SK-N-SH treated with all-trans-retinoic acid at 6 μM for 48 hours (cell line): ENCODE data around the gene NTM.

Source experiments
- ATAC-seq: fragments of 200-7000 bp; cut with Tn5 transposase; 3 replicates; pipeline ENCODE4 v1.9.1; 2020; ENCODE audit warnings: mild to moderate bottlenecking, moderate library complexity
- ARNTL ChIP-seq: fragments of 450-650 bp; formaldehyde crosslinking; IDR thresholded peaks from 2 replicates; pipeline ENCODE4 v1.5.0; 2020; ENCODE audit warnings: low read depth, mild to moderate bottlenecking, moderate library complexity, borderline replicate concordance
- BACH2 ChIP-seq: fragments of 250-450 bp; sonication (Bioruptor Pico); IDR thresholded peaks from 2 replicates; pipeline ENCODE4 v1.9.0; 2021; ENCODE audit warnings: mild to moderate bottlenecking, borderline replicate concordance
- CSDC2 ChIP-seq: fragments of 250-450 bp; sonication (Bioruptor Pico); IDR thresholded peaks from 2 replicates; pipeline ENCODE4 v1.5.0; 2020; ENCODE audit warnings: mild to moderate bottlenecking, moderate library complexity
- ESRRG ChIP-seq: fragments of 250-450 bp; sonication (Bioruptor Pico); IDR thresholded peaks from 2 replicates; pipeline ENCODE4 v1.6.1; 2021; ENCODE audit warnings: mild to moderate bottlenecking
- GLIS3 ChIP-seq: fragments of 250-450 bp; sonication (Bioruptor Pico); IDR thresholded peaks from 2 replicates; pipeline ENCODE4 v1.5.0; 2020; ENCODE audit warnings: mild to moderate bottlenecking, moderate library complexity
- ISL1 ChIP-seq: fragments of 250-450 bp; sonication (Bioruptor Pico); IDR thresholded peaks from 2 replicates; pipeline ENCODE4 v2.1.2; 2022; ENCODE audit warnings: mild to moderate bottlenecking, moderate library complexity
- OSR1 ChIP-seq: fragments of 250-450 bp; sonication (Bioruptor Pico); IDR thresholded peaks from 2 replicates; pipeline ENCODE4 v1.8.0; 2022; ENCODE audit warnings: moderate library complexity, mild to moderate bottlenecking, inconsistent platforms
- POU6F1 ChIP-seq: fragments of 250-450 bp; sonication (Bioruptor Pico); IDR thresholded peaks from 2 replicates; pipeline ENCODE4 v1.8.0; 2021; ENCODE audit warnings: low read depth, mild to moderate bottlenecking, moderate library complexity, borderline replicate concordance
- PPARA ChIP-seq: fragments of 250-450 bp; sonication (Bioruptor Pico); IDR thresholded peaks from 2 replicates; pipeline ENCODE4 v1.5.0; 2020; ENCODE audit warnings: mild to moderate bottlenecking, borderline replicate concordance
- RARB ChIP-seq: fragments of 250-450 bp; sonication (Bioruptor Pico); IDR thresholded peaks from 2 replicates; pipeline ENCODE4 v1.8.0; 2021; ENCODE audit warnings: mild to moderate bottlenecking, moderate library complexity
- SNAI2 ChIP-seq: fragments of 250-450 bp; sonication (Bioruptor Pico); IDR thresholded peaks from 2 replicates; pipeline ENCODE4 v1.5.0; 2020; ENCODE audit warnings: mild to moderate bottlenecking, moderate library complexity
- TCF4 ChIP-seq: fragments of 250-450 bp; sonication (Bioruptor Pico); IDR thresholded peaks from 2 replicates; pipeline ENCODE4 v1.8.0; 2021; ENCODE audit warnings: mild to moderate bottlenecking, moderate library complexity, borderline replicate concordance
- TOX ChIP-seq: fragments of 250-450 bp; sonication (Bioruptor Pico); IDR thresholded peaks from 2 replicates; pipeline ENCODE4 v1.8.0; 2021; ENCODE audit warnings: mild to moderate bottlenecking, moderate library complexity, borderline replicate concordance
- ZFP3 ChIP-seq: fragments of 250-450 bp; sonication (Bioruptor Pico); IDR thresholded peaks from 2 replicates; pipeline ENCODE4 v1.5.0; 2020; ENCODE audit warnings: mild to moderate bottlenecking, moderate library complexity
- ZFP30 ChIP-seq: fragments of 450-650 bp; formaldehyde crosslinking; IDR thresholded peaks from 2 replicates; pipeline ENCODE4 v1.5.0; 2022; ENCODE audit warnings: mild to moderate bottlenecking, moderate library complexity
- ZNF70 ChIP-seq: fragments of 450-650 bp; formaldehyde crosslinking; IDR thresholded peaks from 2 replicates; pipeline ENCODE4 v1.5.0; 2020; ENCODE audit warnings: mild to moderate bottlenecking, moderate library complexity
- ZNF8 ChIP-seq: fragments of 450-650 bp; formaldehyde crosslinking; IDR thresholded peaks from 2 replicates; pipeline ENCODE4 v1.5.0; 2020; ENCODE audit warnings: mild to moderate bottlenecking, moderate library complexity
- TF ChIP-seq, protein P1 (sequence below): fragments of 250-450 bp; sonication (Bioruptor Pico); IDR thresholded peaks from 2 replicates; pipeline ENCODE4 v1.5.0; 2020; ENCODE audit warnings: mild to moderate bottlenecking, moderate library complexity
- TF ChIP-seq, protein P2 (sequence below): fragments of 250-450 bp; sonication (Bioruptor Pico); IDR thresholded peaks from 2 replicates; pipeline ENCODE4 v1.5.1; 2021; ENCODE audit warnings: mild to moderate bottlenecking, moderate library complexity
- TF ChIP-seq, protein P3 (sequence below): fragments of 250-450 bp; sonication (Bioruptor Pico); IDR thresholded peaks from 2 replicates; pipeline ENCODE4 v1.8.0; 2020; ENCODE audit warnings: mild to moderate bottlenecking, moderate library complexity, borderline replicate concordance
- TF ChIP-seq, protein P4 (sequence below): fragments of 250-450 bp; sonication (Bioruptor Pico); IDR thresholded peaks from 2 replicates; pipeline ENCODE4 v1.5.1; 2020; ENCODE audit warnings: low read depth, mild to moderate bottlenecking, moderate library complexity

NTM gene

DNA sequence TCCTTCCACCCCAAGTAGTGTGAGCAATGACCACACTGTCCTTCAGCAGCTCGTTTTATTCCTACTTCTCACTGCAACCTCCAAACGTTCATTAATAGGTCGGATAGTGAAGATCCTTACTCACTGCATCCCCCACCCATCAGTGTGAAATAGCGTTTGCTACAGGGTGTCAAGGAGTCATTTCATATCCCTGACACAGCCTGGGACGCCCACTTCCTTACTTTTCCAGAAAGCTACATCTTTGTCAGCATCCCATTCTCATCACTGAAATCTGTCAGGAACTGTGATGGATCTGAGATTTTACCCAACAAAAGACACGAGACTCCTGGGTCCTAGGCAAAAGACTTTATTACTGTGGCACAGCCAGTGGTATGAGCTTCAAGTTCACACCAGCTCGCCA, 592.4 kb downstream of the NTM start:
- no peak for ATAC-seq
- no peak for TF ChIP-seq OSR1 (CRISPR knock-in tag)
- TF ChIP-seq, protein P1, sequence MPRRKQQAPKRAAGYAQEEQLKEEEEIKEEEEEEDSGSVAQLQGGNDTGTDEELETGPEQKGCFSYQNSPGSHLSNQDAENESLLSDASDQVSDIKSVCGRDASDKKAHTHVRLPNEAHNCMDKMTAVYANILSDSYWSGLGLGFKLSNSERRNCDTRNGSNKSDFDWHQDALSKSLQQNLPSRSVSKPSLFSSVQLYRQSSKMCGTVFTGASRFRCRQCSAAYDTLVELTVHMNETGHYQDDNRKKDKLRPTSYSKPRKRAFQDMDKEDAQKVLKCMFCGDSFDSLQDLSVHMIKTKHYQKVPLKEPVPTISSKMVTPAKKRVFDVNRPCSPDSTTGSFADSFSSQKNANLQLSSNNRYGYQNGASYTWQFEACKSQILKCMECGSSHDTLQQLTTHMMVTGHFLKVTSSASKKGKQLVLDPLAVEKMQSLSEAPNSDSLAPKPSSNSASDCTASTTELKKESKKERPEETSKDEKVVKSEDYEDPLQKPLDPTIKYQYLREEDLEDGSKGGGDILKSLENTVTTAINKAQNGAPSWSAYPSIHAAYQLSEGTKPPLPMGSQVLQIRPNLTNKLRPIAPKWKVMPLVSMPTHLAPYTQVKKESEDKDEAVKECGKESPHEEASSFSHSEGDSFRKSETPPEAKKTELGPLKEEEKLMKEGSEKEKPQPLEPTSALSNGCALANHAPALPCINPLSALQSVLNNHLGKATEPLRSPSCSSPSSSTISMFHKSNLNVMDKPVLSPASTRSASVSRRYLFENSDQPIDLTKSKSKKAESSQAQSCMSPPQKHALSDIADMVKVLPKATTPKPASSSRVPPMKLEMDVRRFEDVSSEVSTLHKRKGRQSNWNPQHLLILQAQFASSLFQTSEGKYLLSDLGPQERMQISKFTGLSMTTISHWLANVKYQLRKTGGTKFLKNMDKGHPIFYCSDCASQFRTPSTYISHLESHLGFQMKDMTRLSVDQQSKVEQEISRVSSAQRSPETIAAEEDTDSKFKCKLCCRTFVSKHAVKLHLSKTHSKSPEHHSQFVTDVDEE (CRISPR knock-in tag) = no peak
- no peak for TF ChIP-seq CSDC2 (CRISPR knock-in tag)
- TF ChIP-seq RARB (CRISPR knock-in tag) = no peak
- no peak for TF ChIP-seq ESRRG (CRISPR knock-in tag)
- TF ChIP-seq, protein P2, sequence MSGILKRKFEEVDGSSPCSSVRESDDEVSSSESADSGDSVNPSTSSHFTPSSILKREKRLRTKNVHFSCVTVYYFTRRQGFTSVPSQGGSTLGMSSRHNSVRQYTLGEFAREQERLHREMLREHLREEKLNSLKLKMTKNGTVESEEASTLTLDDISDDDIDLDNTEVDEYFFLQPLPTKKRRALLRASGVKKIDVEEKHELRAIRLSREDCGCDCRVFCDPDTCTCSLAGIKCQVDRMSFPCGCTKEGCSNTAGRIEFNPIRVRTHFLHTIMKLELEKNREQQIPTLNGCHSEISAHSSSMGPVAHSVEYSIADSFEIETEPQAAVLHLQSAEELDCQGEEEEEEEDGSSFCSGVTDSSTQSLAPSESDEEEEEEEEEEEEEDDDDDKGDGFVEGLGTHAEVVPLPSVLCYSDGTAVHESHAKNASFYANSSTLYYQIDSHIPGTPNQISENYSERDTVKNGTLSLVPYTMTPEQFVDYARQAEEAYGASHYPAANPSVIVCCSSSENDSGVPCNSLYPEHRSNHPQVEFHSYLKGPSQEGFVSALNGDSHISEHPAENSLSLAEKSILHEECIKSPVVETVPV = no peak

GRCh38 chr11:131964698-131965483, 594.5 kb downstream of the NTM start:
- no peak for TF ChIP-seq POU6F1 (CRISPR knock-in tag)
- TF ChIP-seq ISL1 = no peak
- TF ChIP-seq BACH2 (CRISPR knock-in tag) = no peak
- no peak for TF ChIP-seq TCF4 (CRISPR knock-in tag)
- TF ChIP-seq ZFP3 = no peak
- no peak for TF ChIP-seq GLIS3
- no peak for TF ChIP-seq ZFP30 (CRISPR knock-in tag)
- no peak for TF ChIP-seq SNAI2 (CRISPR knock-in tag)
- TF ChIP-seq ZNF8 (CRISPR knock-in tag) = no peak
- no peak for ATAC-seq

DNA sequence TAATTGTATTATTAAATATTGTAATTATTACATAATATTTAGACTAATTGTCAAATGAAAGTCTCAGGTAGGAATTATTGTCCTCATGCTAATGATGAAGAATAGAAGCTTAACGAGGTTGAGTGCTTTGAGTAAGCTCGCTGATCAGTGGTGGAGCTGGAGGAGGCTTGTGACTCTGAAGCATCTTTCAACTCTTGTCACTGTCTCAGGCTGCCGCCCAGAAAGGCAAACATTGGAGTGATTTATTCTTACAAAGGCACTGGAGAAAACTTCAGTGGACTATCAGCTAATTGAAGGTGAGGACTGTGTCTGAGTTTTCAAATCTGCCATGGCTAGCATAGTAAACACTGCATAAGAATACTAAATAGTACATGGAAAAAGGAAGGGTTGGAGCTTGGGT, 595.1 kb downstream of the NTM start:
- no peak for ATAC-seq
- TF ChIP-seq ZNF8 (CRISPR knock-in tag) (no peak), TCF4 (CRISPR knock-in tag) (no peak), ZFP30 (CRISPR knock-in tag) (no peak), ARNTL (no peak), TOX (CRISPR knock-in tag) (no peak), SNAI2 (CRISPR knock-in tag) (no peak), GLIS3 (no peak), ZNF70 (CRISPR knock-in tag) (no peak), PPARA (CRISPR knock-in tag) (no peak), CSDC2 (CRISPR knock-in tag) (no peak), POU6F1 (CRISPR knock-in tag) (no peak)
- TF ChIP-seq, protein P3, sequence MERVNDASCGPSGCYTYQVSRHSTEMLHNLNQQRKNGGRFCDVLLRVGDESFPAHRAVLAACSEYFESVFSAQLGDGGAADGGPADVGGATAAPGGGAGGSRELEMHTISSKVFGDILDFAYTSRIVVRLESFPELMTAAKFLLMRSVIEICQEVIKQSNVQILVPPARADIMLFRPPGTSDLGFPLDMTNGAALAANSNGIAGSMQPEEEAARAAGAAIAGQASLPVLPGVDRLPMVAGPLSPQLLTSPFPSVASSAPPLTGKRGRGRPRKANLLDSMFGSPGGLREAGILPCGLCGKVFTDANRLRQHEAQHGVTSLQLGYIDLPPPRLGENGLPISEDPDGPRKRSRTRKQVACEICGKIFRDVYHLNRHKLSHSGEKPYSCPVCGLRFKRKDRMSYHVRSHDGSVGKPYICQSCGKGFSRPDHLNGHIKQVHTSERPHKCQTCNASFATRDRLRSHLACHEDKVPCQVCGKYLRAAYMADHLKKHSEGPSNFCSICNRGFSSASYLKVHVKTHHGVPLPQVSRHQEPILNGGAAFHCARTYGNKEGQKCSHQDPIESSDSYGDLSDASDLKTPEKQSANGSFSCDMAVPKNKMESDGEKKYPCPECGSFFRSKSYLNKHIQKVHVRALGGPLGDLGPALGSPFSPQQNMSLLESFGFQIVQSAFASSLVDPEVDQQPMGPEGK = no peak
- TF ChIP-seq, protein P4, sequence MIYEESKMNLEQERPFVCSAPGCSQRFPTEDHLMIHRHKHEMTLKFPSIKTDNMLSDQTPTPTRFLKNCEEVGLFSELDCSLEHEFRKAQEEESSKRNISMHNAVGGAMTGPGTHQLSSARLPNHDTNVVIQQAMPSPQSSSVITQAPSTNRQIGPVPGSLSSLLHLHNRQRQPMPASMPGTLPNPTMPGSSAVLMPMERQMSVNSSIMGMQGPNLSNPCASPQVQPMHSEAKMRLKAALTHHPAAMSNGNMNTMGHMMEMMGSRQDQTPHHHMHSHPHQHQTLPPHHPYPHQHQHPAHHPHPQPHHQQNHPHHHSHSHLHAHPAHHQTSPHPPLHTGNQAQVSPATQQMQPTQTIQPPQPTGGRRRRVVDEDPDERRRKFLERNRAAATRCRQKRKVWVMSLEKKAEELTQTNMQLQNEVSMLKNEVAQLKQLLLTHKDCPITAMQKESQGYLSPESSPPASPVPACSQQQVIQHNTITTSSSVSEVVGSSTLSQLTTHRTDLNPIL (CRISPR knock-in tag) = no peak
- TF ChIP-seq, protein P2 = no peak
- TF ChIP-seq, all 23 proteins: peak for 0
